ENCODE results near the gene TMEM191C. TPM values are rescaled to one million over a fixed set of nuclear protein-coding genes. Genes with fewer than 3 reads are reported as not detected.
"Not testable (repeated sequence)": the region's sequence is repeated elsewhere in the genome, so short reads cannot be mapped to it uniquely, and the experiment has no call there.

Gene TMEM191C
- total RNA-seq, 3 donors from 2014 or later (not counting 1 experiment from before 2014, with no cell fraction given), result 2.1 to 3.4 (median 3.2) TPM

GRCh38 chr22:21515234-21515633 lies 48.0 kb downstream of the TMEM191C start:
- H3K36me3 ChIP-seq (ENCODE audit: control insufficient read depth, insufficient read depth, low read length); H3K36me3 Mint-ChIP-seq; H3K4me1 Mint-ChIP-seq; H3K4me1 ChIP-seq (ENCODE audit: control insufficient read depth, insufficient read depth, low read length); H3K4me3 ChIP-seq (ENCODE audit: low read length); H3K27ac Mint-ChIP-seq; H3K27ac ChIP-seq (ENCODE audit: low read length); intact Hi-C loops (cut with micrococcal nuclease); H3K9me3 Mint-ChIP-seq; H3K4me3 Mint-ChIP-seq; H3K27me3 Mint-ChIP-seq (ENCODE audit: low read depth in 2 of 2); DNase-seq; H3K27me3 ChIP-seq (ENCODE audit: control insufficient read depth, insufficient read depth, low read length); ATAC-seq; H3K9me3 ChIP-seq (ENCODE audit: control insufficient read depth, insufficient read depth, low read length): not testable (repeated sequence)
- no CpG with 5 or more reads among the region's 9 CpGs for WGBS (ENCODE audit: insufficient coverage)

GRCh38 chr22:21516522-21516921 lies 49.3 kb downstream of the TMEM191C start:
- ATAC-seq; H3K4me3 Mint-ChIP-seq; H3K27me3 ChIP-seq (ENCODE audit: control insufficient read depth, insufficient read depth, low read length); H3K36me3 Mint-ChIP-seq; H3K9me3 ChIP-seq (ENCODE audit: control insufficient read depth, insufficient read depth, low read length); H3K4me3 ChIP-seq (ENCODE audit: low read length); H3K4me1 Mint-ChIP-seq; H3K27ac ChIP-seq (ENCODE audit: low read length); H3K9me3 Mint-ChIP-seq; H3K36me3 ChIP-seq (ENCODE audit: control insufficient read depth, insufficient read depth, low read length); H3K4me1 ChIP-seq (ENCODE audit: control insufficient read depth, insufficient read depth, low read length); DNase-seq; H3K27ac Mint-ChIP-seq; intact Hi-C loops (cut with micrococcal nuclease); H3K27me3 Mint-ChIP-seq (ENCODE audit: low read depth in 2 of 2): not testable (repeated sequence)
- no CpG with 5 or more reads among the region's 22 CpGs for WGBS (ENCODE audit: insufficient coverage)

DNA sequence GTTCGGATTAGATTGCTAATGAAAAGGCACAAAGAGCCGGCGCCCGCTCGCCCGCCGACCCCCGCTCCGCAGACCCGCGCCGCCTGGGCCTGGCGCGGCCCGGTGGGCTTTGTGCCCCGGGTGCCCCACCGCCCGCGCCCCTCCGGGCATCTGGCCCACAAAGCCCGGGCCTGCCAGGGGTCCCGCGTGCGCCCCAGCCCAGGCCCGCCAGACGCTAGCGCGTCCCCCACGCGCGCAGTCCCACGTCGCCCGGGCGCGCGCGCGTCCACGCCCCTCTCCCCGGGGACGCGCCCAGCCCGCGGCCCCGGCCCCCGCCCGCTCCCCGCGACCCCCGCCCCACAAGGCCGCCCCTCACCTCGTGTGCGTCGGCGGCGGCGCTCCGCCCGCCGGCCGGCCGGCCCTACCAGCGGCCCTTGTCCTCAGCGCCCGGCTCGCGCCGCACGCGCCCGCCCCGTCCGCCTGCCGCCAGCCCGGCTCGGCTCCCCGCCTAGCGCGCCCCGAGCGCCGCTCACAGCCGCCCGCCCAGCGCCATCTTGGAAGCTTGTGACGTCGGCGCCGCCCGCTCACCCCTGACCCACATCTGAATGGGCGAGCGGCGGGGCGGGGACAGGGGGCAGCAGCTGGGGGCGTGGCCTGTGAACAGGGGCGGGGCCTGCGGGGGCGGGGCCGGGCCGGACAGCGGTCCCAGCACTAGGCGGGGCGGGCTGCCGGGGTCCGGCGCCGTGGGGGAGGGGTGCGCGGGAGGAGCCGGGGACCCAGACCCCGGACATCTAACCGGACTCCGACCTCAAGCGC lies 50.0 kb downstream of the TMEM191C start:
- H3K36me3 Mint-ChIP-seq; H3K4me3 Mint-ChIP-seq; H3K27ac ChIP-seq (ENCODE audit: low read length); DNase-seq; H3K27me3 Mint-ChIP-seq (ENCODE audit: low read depth in 2 of 2); H3K36me3 ChIP-seq (ENCODE audit: control insufficient read depth, insufficient read depth, low read length); H3K4me1 ChIP-seq (ENCODE audit: control insufficient read depth, insufficient read depth, low read length); H3K27ac Mint-ChIP-seq; H3K4me1 Mint-ChIP-seq; H3K9me3 ChIP-seq (ENCODE audit: control insufficient read depth, insufficient read depth, low read length); H3K27me3 ChIP-seq (ENCODE audit: control insufficient read depth, insufficient read depth, low read length); intact Hi-C loops (cut with micrococcal nuclease); H3K9me3 Mint-ChIP-seq; H3K4me3 ChIP-seq (ENCODE audit: low read length): not testable (repeated sequence)
- ATAC-seq, result peak; percentile 84 to 92 (median 85)
- WGBS (ENCODE audit: insufficient coverage), result no CpG with 5 or more reads among the region's 115 CpGs

Other genes starting within 250 kb of the TMEM191C start
- under 1 TPM in 2 of 3 donors, not detected in 1; 0.14 to 0.70 TPM for gene RIMBP3B, start 83.6 kb upstream of the TMEM191C start, total RNA-seq
- 10 to 100 TPM in 1 of 3 donors, 1 to 10 TPM in 2; 6.3 to 10.2 (median 7.7) TPM for gene HIC2, start 50.0 kb upstream of the TMEM191C start, total RNA-seq
- gene RIMBP3C, start 84.1 kb downstream of the TMEM191C start, total RNA-seq, result 1 to 10 TPM in 1 of 3 donors, under 1 TPM in 2; 0.35 to 1.0 (median 0.38) TPM
- 10 to 100 TPM; 30.7 to 39.8 (median 39.7) TPM for gene UBE2L3, start 100.3 kb downstream of the TMEM191C start, total RNA-seq
- 10 to 100 TPM; 20.5 to 24.4 (median 21.6) TPM for gene YDJC, start 162.6 kb downstream of the TMEM191C start, total RNA-seq
- gene CCDC116, start 165.4 kb downstream of the TMEM191C start, total RNA-seq, result under 1 TPM in 1 of 3 donors, not detected in 2; 0.43 TPM
- 10 to 100 TPM; 38.3 to 55.8 (median 40.3) TPM for gene SDF2L1, start 174.9 kb downstream of the TMEM191C start, total RNA-seq
- 100 to 1,000 TPM; 101 to 127 (median 124) TPM for gene PPIL2, start 198.6 kb downstream of the TMEM191C start, total RNA-seq